Measurements from ENCODE around the gene SF3B2. TPM values are rescaled to one million over a fixed set of nuclear protein-coding genes. Genes with fewer than 3 reads are reported as not detected.
A peak's percentile ranks its signal among the peaks of the same experiment; 100 is the strongest.

Gene SF3B2
- polyA plus RNA-seq, 2 of the 4 experiments (the other 2 are of a cell fraction) = 108 to 182 TPM

GRCh38 chr11:66062408-66062807 is 10.2 kb downstream of the SF3B2 start:
- POLR2A ChIA-PET = interaction anchor here (1.2 to 2.2 kb wide), 2 partner anchors 10 to 74 kb away, joined by 3 to 9 read pairs; partner anchors contain the start of gene SF3B2
- Histone ChIP-seq H3K4me2 (no peak overlapping the region), H3K4me3 (no peak overlapping the region), H3K27ac (no peak overlapping the region), H3K4me1 (peaks cover 3% of the 10 kb centered on the region; the same call in 1 of the 3 replicates), H3K9me3 (0 out of 3 replicates have a peak, but pooled peaks cover 2% of the 10 kb centered on the region)
- CTCF ChIA-PET = interaction anchor here (0.6 to 10.5 kb wide), 7 partner anchors 7 to 73 kb away, joined by 3 to 233 read pairs (median 4); partner anchors contain the start of genes GAL3ST3 and SF3B2
- WGBS (ENCODE audit: missing lambda C conversion rate) = 91% methylated on average over 2 of the region's 2 CpGs
- TF ChIP-seq CHD2 (IDR thresholded peaks at IDR 0.05; ENCODE audit: low read length, partially characterized antibody) (no peak), SREBF2 (IDR thresholded peaks at IDR 0.05) (no peak), MAFK (IDR thresholded peaks at IDR 0.05; ENCODE audit: partially characterized antibody) (peak; percentile 69)
- ATAC-seq (no peak), FAIRE-seq (no peak), DNase-seq (ENCODE audit: low read depth in 1 of 2, low spot score in 1 of 2) (no peak)

- DNase-seq (ENCODE audit: low read depth in 1 of 2, low spot score in 1 of 2) (no peak), ATAC-seq (no peak), FAIRE-seq (no peak)
- H3K27ac ChIP-seq = no peak overlapping the region
- ChIA-PET POLR2A (interaction anchor here (0.5 kb wide), 1 partner anchor 165 kb away, joined by 5 read pairs; no protein-coding TSS in a partner anchor), CTCF (interaction anchor here (0.5 to 10.5 kb wide), 6 partner anchors 9 to 155 kb away, joined by 3 to 233 read pairs (median 4); partner anchors contain the start of genes GAL3ST3 and SF3B2)
- H3K4me1 ChIP-seq = peaks cover 13% of the 10 kb centered on the region
- H3K9me3 ChIP-seq = 0 out of 3 replicates have a peak, but pooled peaks cover 2% of the 10 kb centered on the region
- TF ChIP-seq NFE2L2 (conservative IDR thresholded peaks at IDR 0.05; ENCODE audit: low read length) (no peak), CHD2 (IDR thresholded peaks at IDR 0.05; ENCODE audit: low read length, partially characterized antibody) (no peak), TP53 (CRISPR knock-in tag; IDR thresholded peaks at IDR 0.05) (no peak), HDAC2 (IDR thresholded peaks at IDR 0.05) (no peak), MAFK (IDR thresholded peaks at IDR 0.05; ENCODE audit: partially characterized antibody) (no peak), CEBPB (IDR thresholded peaks at IDR 0.05) (no peak), ATOH8 (CRISPR knock-in tag; IDR thresholded peaks at IDR 0.05; ENCODE audit: low read depth) (no peak), ZSCAN20 (CRISPR knock-in tag; IDR thresholded peaks at IDR 0.05) (no peak), RCOR1 (IDR thresholded peaks at IDR 0.05; ENCODE audit: low read depth, low read length) (no peak), REST (IDR thresholded peaks at IDR 0.05) (no peak), HOXB5 (CRISPR knock-in tag; IDR thresholded peaks at IDR 0.05) (no peak), JUN (IDR thresholded peaks at IDR 0.05) (no peak), USF2 (IDR thresholded peaks at IDR 0.05) (no peak), PBX3 (IDR thresholded peaks at IDR 0.05) (no peak), NR3C1 (IDR thresholded peaks at IDR 0.05) (no peak), MAX (IDR thresholded peaks at IDR 0.05) (no peak), HOXA7 (CRISPR knock-in tag; IDR thresholded peaks at IDR 0.05) (no peak), JUNB (IDR thresholded peaks at IDR 0.05) (no peak)
- H3K4me3 ChIP-seq = no peak overlapping the region
- H3K4me2 ChIP-seq = no peak overlapping the region
- 98% methylated on average over 2 of the region's 2 CpGs for WGBS (ENCODE audit: missing lambda C conversion rate)
Observed at GRCh38 chr11:66063900-66064299, 11.7 kb downstream of the SF3B2 start.

All from A549 (cell line).